OCI-LY7 (cell line): ENCODE results near the gene LAMA1.

ENCODE experiments used
- CTCF ChIP-seq: fragments of 200-600 bp; sonication (generic); conservative IDR thresholded peaks from 2 replicates; pipeline ENCODE4 v1.5.1; 2014; ENCODE audit warnings: mild to moderate bottlenecking, antibody characterized with exemption, low read length, moderate library complexity, mixed read lengths
- EZH2phosphoT487 ChIP-seq: fragments of 200-600 bp; sonication (generic); IDR thresholded peaks from 2 replicates; pipeline ENCODE4 v1.6.1; 2018; ENCODE audit warnings: low read depth, borderline replicate concordance, mild to moderate bottlenecking, mixed run types, antibody characterized with exemption, low read length, moderate library complexity, mixed read lengths

GRCh38 chr18:7155887-7156286 is 38.3 kb upstream of the LAMA1 start:
- TF ChIP-seq EZH2phosphoT487 (no peak), CTCF (no peak)
